Natural killer cell treated with Interleukin-12 subunit alpha and Interleukin-12 subunit beta and Interleukin-15 and Interleukin-18, amount 100 ng/mL, for 72 hours (primary cell): ENCODE results near the gene CACHD1. TPM values are rescaled to one million over a fixed set of nuclear protein-coding genes. Genes with fewer than 3 reads are reported as not detected.

Experiments
- ATAC-seq, 2 donors: fragments of 150-1000 bp; cut with Tn5 transposase in 1 of 2; sonication (Bioruptor Pico), chemical (Tn5 transposase) in 1 of 2; 2 replicates each; pipeline ENCODE4 v1.10.0; 2021
- DNase-seq: peaks from one replicate; pipeline ENCODE4 v3.0.0; 2022; ENCODE audit warnings: low spot score
- H3K27ac Mint-ChIP-seq, 2 donors: 1 replicate in 1 of 2; 2 replicates in 1 of 2; pipeline ENCODE4 v1.8.0; 2022; ENCODE audit warnings: mixed read lengths in 2 of 2, mild to moderate bottlenecking in 1 of 2, moderate library complexity in 1 of 2
- H3K27me3 Mint-ChIP-seq, 2 donors: 1 replicate in 1 of 2; 2 replicates in 1 of 2; pipeline ENCODE4 v1.8.0; 2022; ENCODE audit warnings: mixed read lengths in 2 of 2
- H3K36me3 Mint-ChIP-seq: one replicate; pipeline ENCODE4 v1.8.0; 2022; ENCODE audit warnings: mixed read lengths
- H3K4me1 Mint-ChIP-seq, 2 donors: 1 replicate in 1 of 2; 2 replicates in 1 of 2; pipeline ENCODE4 v1.8.0; 2022; ENCODE audit warnings: low read depth in 2 of 2, mixed read lengths in 2 of 2, mild to moderate bottlenecking in 1 of 2
- H3K4me3 Mint-ChIP-seq: one replicate; pipeline ENCODE4 v1.8.0; 2022; ENCODE audit warnings: mixed read lengths
- H3K9me3 Mint-ChIP-seq: 2 replicates; pipeline ENCODE4 v1.8.0; 2022; ENCODE audit warnings: mixed read lengths
- total RNA-seq, 2 donors: library from RNA; stranded (reverse); gene quantifications; one replicate each; pipeline ENCODE4 v1.2.3, GENCODE V29; 2022

CACHD1 gene
- total RNA-seq, 2 donors from 2014 or later: 0.11 to 0.14 TPM

GRCh38 chr1:64458915-64459314 lies 11.0 kb upstream of the CACHD1 start:
- Mint-ChIP-seq H3K27me3 (peaks cover 8 to 10% of the 10 kb centered on the region in 2 donors), H3K4me1 (no peaks in the 10 kb centered on the region), H3K27ac (no peak overlapping the region), H3K9me3 (no peaks in the 10 kb centered on the region), H3K36me3 (no peaks in the 10 kb centered on the region), H3K4me3 (no peak overlapping the region)
- no peak for ATAC-seq
- DNase-seq: no peak

GRCh38 chr1:64459743-64460142 lies 10.2 kb upstream of the CACHD1 start:
- Mint-ChIP-seq H3K27ac (no peak overlapping the region), H3K36me3 (no peaks in the 10 kb centered on the region), H3K4me3 (no peak overlapping the region), H3K27me3 (peaks cover 8 to 10% of the 10 kb centered on the region in 2 donors), H3K4me1 (no peaks in the 10 kb centered on the region), H3K9me3 (no peaks in the 10 kb centered on the region)
- ATAC-seq: no peak
- DNase-seq: no peak

- H3K36me3 Mint-ChIP-seq: no peaks in the 10 kb centered on the region
- H3K4me3 Mint-ChIP-seq: no peak overlapping the region
- ATAC-seq: no peak
- H3K9me3 Mint-ChIP-seq: no peaks in the 10 kb centered on the region
- no peak overlapping the region for H3K27ac Mint-ChIP-seq
- H3K27me3 Mint-ChIP-seq: peaks cover 24 to 30% of the 10 kb centered on the region in 2 donors
- H3K4me1 Mint-ChIP-seq: peaks cover 3% of the 10 kb centered on the region in 2 donors
- no peak for DNase-seq
These were observed 3.9 kb upstream of the CACHD1 start for GRCh38 chr1:64466033-64466432.

GRCh38 chr1:64469116-64469976 lies 583 bp upstream of the CACHD1 start:
- peaks cover 43 to 50% of the 10 kb centered on the region in 2 donors for H3K27me3 Mint-ChIP-seq
- peaks cover 11% of the 10 kb centered on the region for H3K36me3 Mint-ChIP-seq
- no peak for DNase-seq
- no peak overlapping the region for H3K27ac Mint-ChIP-seq
- peaks cover 8 to 15% of the 10 kb centered on the region in 2 donors for H3K4me1 Mint-ChIP-seq
- no peak overlapping the region for H3K4me3 Mint-ChIP-seq
- ATAC-seq: no peak
- no peaks in the 10 kb centered on the region for H3K9me3 Mint-ChIP-seq

- Mint-ChIP-seq H3K27ac (no peak overlapping the region), H3K9me3 (no peaks in the 10 kb centered on the region)
These were observed 812 bp downstream of the CACHD1 start for GRCh38 chr1:64470665-64471217.

GRCh38 chr1:64471218-64472039 lies 1.5 kb downstream of the CACHD1 start:
- Mint-ChIP-seq H3K27ac (no peak overlapping the region), H3K4me3 (peak overlapping the region; percentile 57), H3K36me3 (peaks cover 11% of the 10 kb centered on the region), H3K9me3 (no peaks in the 10 kb centered on the region), H3K4me1 (peaks cover 8 to 15% of the 10 kb centered on the region in 2 donors), H3K27me3 (peaks cover 43 to 54% of the 10 kb centered on the region in 2 donors)
- ATAC-seq: no peak
- DNase-seq: no peak

More at GRCh38 chr1:64470665-64471217, 812 bp downstream of the CACHD1 start:
- DNase-seq: no peak
- peaks cover 11% of the 10 kb centered on the region for H3K36me3 Mint-ChIP-seq
- peaks cover 43 to 51% of the 10 kb centered on the region in 2 donors for H3K27me3 Mint-ChIP-seq
- peak; percentile 36 to 42 for ATAC-seq
- H3K4me1 Mint-ChIP-seq: peaks cover 8 to 15% of the 10 kb centered on the region in 2 donors
- H3K4me3 Mint-ChIP-seq: peak overlapping the region; percentile 57

- Mint-ChIP-seq H3K4me1 (peaks cover 8 to 15% of the 10 kb centered on the region in 2 donors), H3K36me3 (peaks cover 11% of the 10 kb centered on the region), H3K9me3 (no peaks in the 10 kb centered on the region), H3K27ac (no peak overlapping the region), H3K27me3 (peaks cover 47 to 60% of the 10 kb centered on the region in 2 donors), H3K4me3 (peak overlapping the region; percentile 59)
- ATAC-seq (no peak), DNase-seq (no peak)
These were observed 2.1 kb downstream of the CACHD1 start for GRCh38 chr1:64472040-64472376.

- peaks cover 41 to 52% of the 10 kb centered on the region in 2 donors for H3K27me3 Mint-ChIP-seq
- no peak overlapping the region for H3K4me3 Mint-ChIP-seq
- H3K4me1 Mint-ChIP-seq: peaks cover 8 to 15% of the 10 kb centered on the region in 2 donors
- H3K36me3 Mint-ChIP-seq: peaks cover 11% of the 10 kb centered on the region
- ATAC-seq: no peak
- no peak for DNase-seq
- H3K27ac Mint-ChIP-seq: no peak overlapping the region
- H3K9me3 Mint-ChIP-seq: no peaks in the 10 kb centered on the region
These were observed 2.9 kb downstream of the CACHD1 start for GRCh38 chr1:64472805-64473204.

- H3K27me3 Mint-ChIP-seq: peaks cover 37 to 47% of the 10 kb centered on the region in 2 donors
- H3K36me3 Mint-ChIP-seq: peaks cover 11% of the 10 kb centered on the region
- no peak for ATAC-seq
- no peak overlapping the region for H3K27ac Mint-ChIP-seq
- H3K9me3 Mint-ChIP-seq: no peaks in the 10 kb centered on the region
- no peak for DNase-seq
- H3K4me3 Mint-ChIP-seq: no peak overlapping the region
- peaks cover 8 to 15% of the 10 kb centered on the region in 2 donors for H3K4me1 Mint-ChIP-seq
These were observed 3.4 kb downstream of the CACHD1 start for GRCh38 chr1:64473367-64473766.

- no peaks in the 10 kb centered on the region for H3K9me3 Mint-ChIP-seq
- H3K27ac Mint-ChIP-seq: no peak overlapping the region
- H3K4me1 Mint-ChIP-seq: peaks cover 8 to 15% of the 10 kb centered on the region in 2 donors
- peaks cover 11% of the 10 kb centered on the region for H3K36me3 Mint-ChIP-seq
- peaks cover 31 to 39% of the 10 kb centered on the region in 2 donors for H3K27me3 Mint-ChIP-seq
- ATAC-seq (no peak), DNase-seq (no peak)
- H3K4me3 Mint-ChIP-seq: no peak overlapping the region
These were observed 4.2 kb downstream of the CACHD1 start for GRCh38 chr1:64474133-64474532.

GRCh38 chr1:64474665-64475439 lies 4.9 kb downstream of the CACHD1 start:
- H3K27ac Mint-ChIP-seq: no peak overlapping the region
- H3K4me1 Mint-ChIP-seq: peaks cover 8 to 15% of the 10 kb centered on the region in 2 donors
- H3K4me3 Mint-ChIP-seq: no peak overlapping the region
- DNase-seq: no peak
- ATAC-seq: no peak
- no peaks in the 10 kb centered on the region for H3K9me3 Mint-ChIP-seq
- peaks cover 11% of the 10 kb centered on the region for H3K36me3 Mint-ChIP-seq
- H3K27me3 Mint-ChIP-seq: peaks cover 27 to 34% of the 10 kb centered on the region in 2 donors

GRCh38 chr1:64476251-64476952 lies 6.5 kb downstream of the CACHD1 start:
- Mint-ChIP-seq H3K4me1 (peaks cover 3 to 8% of the 10 kb centered on the region in 2 donors), H3K36me3 (peaks cover 8% of the 10 kb centered on the region), H3K9me3 (no peaks in the 10 kb centered on the region), H3K27me3 (peaks cover 21 to 26% of the 10 kb centered on the region in 2 donors), H3K4me3 (no peak overlapping the region), H3K27ac (no peak overlapping the region)
- DNase-seq (no peak), ATAC-seq (no peak)
